AG04450 (cell line): ENCODE measurements around the gene SPRYD7. TPM values are rescaled to one million over a fixed set of nuclear protein-coding genes. Genes with fewer than 3 reads are reported as not detected.

Experiments used
- CTCF ChIA-PET: fragments of 300-600, 350-600 bp; formaldehyde crosslinking; extraction: SDS; loops from one replicate; lab custom pipeline; 2022; ENCODE audit warnings: antibody characterized with exemption, inconsistent platforms; lab: Charles Lee
- POLR2A ChIA-PET: fragments of 350-600 bp; formaldehyde crosslinking; extraction: SDS; loops from one replicate; lab custom pipeline; 2021; ENCODE audit warnings: antibody characterized with exemption, inconsistent platforms; lab: Yijun Ruan, JAX
- DNase-seq: peaks from one replicate; pipeline ENCODE4 v3.0.0-alpha.2; 2011; ENCODE audit warnings: low read depth, low spot score
- H3K27ac ChIP-seq: one replicate; pipeline ENCODE4 v1.5.1; 2012; ENCODE audit warnings: low read depth, low read length, control low read depth
- H3K27me3 ChIP-seq: one replicate; pipeline ENCODE4 v1.6.0; 2012; ENCODE audit warnings: low read length; ENCODE audit not compliant: control insufficient read depth, insufficient read depth
- H3K4me3 ChIP-seq: 2 replicates; pipeline ENCODE4 v1.5.1; 2011; ENCODE audit warnings: mild to moderate bottlenecking, low read depth, low read length, control low read depth
- H3K9me3 ChIP-seq: 2 replicates; pipeline ENCODE4 v1.5.1; 2012; ENCODE audit warnings: low read length; ENCODE audit not compliant: control insufficient read depth, insufficient read depth
- polyA minus RNA-seq: library from RNA; depleted of rRNA, polyadenylated mRNA; stranded (reverse); fragments of >200 nt; gene quantifications from 2 replicates; pipeline ENCODE4 v1.2.3, GENCODE V29; 2011; rRNA and poly(A)+ RNA removed
- polyA plus RNA-seq: library from polyadenylated mRNA; depleted of rRNA; stranded (reverse); fragments of >200 nt; gene quantifications from 2 replicates; pipeline ENCODE4 v1.2.3, GENCODE V29; 2011; rRNA removed
- TF ChIP-seq, protein P1 (sequence below): IDR thresholded peaks from 2 replicates; pipeline ENCODE4 v1.5.1; 2011; ENCODE audit warnings: low read depth, low read length, control low read depth, inconsistent platforms

The SPRYD7 gene, protein sequence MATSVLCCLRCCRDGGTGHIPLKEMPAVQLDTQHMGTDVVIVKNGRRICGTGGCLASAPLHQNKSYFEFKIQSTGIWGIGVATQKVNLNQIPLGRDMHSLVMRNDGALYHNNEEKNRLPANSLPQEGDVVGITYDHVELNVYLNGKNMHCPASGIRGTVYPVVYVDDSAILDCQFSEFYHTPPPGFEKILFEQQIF
- polyA plus RNA-seq: 6.4 and 8.0 TPM in 2 replicates
- polyA minus RNA-seq: 1.8 and 2.3 TPM in 2 replicates

DNA sequence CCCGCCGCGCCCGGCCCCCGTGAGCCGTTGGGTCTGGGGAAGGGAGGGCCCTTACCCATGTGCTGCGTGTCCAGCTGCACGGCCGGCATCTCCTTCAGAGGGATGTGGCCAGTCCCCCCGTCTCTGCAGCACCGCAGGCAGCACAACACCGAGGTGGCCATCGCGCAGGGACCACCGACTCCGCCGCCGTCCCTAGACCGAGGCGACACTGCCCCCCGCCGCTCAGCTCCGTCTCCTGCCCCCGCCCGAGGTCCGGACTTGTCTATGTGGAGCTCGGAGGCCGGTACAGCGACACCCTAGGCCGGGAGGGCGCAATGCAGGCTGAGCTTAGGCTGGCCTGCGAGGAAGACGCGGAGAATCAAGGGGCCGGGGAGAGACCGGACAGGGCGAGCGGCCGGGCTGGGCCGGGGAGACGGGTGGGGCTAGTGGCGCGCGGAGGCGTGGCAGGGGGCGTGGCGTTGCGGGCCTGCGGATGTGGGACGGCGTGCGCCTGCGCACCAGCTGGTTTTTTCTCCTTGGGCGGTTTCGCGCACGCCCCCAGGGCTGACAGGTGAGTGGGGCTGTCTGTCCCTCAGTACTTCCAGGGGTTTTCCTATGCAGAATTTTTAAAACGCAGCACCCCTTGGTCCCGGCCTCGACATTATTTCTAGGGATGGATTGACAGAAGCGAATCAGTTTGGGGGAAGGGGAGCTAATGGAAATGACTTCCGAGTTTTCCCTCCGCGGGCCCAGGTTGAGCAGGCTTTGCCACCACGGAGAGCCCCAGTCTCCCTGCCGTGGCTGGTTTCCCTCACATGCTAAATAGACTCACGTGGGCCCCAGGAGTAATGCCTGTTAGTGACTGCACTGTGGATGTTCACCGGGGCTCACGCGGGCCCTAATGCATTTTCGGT, at the start of gene SPRYD7:
Gene SPRYD7 (minus strand): TSS at position 266 of the 893 bp plus-strand sequence. CDS start 105 bp downstream, at position 161.
- peaks cover 2% of the 10 kb centered on the region; the same call in 1 of the 2 replicates for H3K9me3 ChIP-seq
- H3K27me3 ChIP-seq: no peaks in the 10 kb centered on the region
- TF ChIP-seq, protein P1, sequence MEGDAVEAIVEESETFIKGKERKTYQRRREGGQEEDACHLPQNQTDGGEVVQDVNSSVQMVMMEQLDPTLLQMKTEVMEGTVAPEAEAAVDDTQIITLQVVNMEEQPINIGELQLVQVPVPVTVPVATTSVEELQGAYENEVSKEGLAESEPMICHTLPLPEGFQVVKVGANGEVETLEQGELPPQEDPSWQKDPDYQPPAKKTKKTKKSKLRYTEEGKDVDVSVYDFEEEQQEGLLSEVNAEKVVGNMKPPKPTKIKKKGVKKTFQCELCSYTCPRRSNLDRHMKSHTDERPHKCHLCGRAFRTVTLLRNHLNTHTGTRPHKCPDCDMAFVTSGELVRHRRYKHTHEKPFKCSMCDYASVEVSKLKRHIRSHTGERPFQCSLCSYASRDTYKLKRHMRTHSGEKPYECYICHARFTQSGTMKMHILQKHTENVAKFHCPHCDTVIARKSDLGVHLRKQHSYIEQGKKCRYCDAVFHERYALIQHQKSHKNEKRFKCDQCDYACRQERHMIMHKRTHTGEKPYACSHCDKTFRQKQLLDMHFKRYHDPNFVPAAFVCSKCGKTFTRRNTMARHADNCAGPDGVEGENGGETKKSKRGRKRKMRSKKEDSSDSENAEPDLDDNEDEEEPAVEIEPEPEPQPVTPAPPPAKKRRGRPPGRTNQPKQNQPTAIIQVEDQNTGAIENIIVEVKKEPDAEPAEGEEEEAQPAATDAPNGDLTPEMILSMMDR: peak; percentile 85
- ChIA-PET CTCF (interaction anchor here (0.5 to 2.1 kb wide), 46 partner anchors 10 to 979 kb away, joined by 3 to 16 read pairs (median 4); partner anchors contain the start of genes KPNA3 and TRIM13), POLR2A (interaction anchor here (0.7 to 1.5 kb wide), 7 partner anchors 41 to 194 kb away, joined by 3 to 8 read pairs (median 4); partner anchors contain the start of genes KPNA3 and TRIM13)
- H3K27ac ChIP-seq: peak within 1 kb of the TSS; percentile 68
- H3K4me3 ChIP-seq: peak within 1 kb of the TSS; percentile 93
- peak; percentile 95 for DNase-seq

DNA sequence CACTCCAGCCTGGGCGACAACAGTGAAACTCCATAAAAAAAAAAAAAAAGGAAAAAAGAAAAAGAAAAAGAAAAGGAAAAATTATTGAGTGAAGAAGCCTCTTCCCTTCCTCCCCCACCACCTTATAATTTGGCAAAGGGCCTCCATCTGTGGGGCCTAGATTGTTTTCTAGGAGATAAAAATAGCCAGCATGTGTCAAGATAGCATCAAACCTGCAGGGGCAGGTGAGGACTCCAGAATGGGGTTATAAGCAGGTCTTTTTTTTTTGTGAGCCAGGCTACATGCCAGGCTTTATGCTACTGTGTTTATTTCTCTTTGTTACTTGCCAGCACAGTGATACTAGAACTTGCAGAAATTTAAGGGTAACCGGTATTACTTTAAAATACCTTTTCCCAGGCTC, 49.0 kb upstream of the SPRYD7 start:
- H3K27ac ChIP-seq: no peak overlapping the region
- ChIA-PET CTCF (interaction anchor here (0.7 to 2.5 kb wide), 3 partner anchors 9 to 63 kb away, joined by 5 to 13 read pairs (median 5); no protein-coding TSS in a partner anchor), POLR2A (no interaction called here)
- H3K9me3 ChIP-seq: no peaks in the 10 kb centered on the region
- DNase-seq: no peak
- no peak overlapping the region for H3K4me3 ChIP-seq
- H3K27me3 ChIP-seq: no peaks in the 10 kb centered on the region
- TF ChIP-seq, protein P1: no peak

DNA sequence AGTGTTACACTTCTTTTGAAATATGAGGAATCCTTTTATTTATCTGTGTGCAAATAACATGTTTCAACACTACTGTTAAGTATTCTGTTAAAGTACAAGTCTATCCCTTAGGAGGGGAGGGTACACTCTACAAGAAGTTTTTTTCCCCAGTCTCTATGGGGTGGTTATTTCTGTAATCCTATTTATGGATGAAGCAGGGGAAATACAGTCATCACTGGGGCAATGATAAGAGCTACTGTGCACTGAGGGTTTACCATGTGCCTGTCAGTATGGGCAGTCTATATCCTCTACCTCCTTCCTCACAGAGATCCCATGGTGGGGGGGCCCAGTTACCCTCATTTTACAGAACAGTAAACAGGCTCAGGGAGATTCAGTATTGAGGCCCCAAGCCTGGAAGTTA, 44.1 kb upstream of the SPRYD7 start:
- no peak overlapping the region for H3K27ac ChIP-seq
- TF ChIP-seq, protein P1: no peak
- H3K4me3 ChIP-seq: no peak overlapping the region
- DNase-seq: no peak
- no peaks in the 10 kb centered on the region for H3K27me3 ChIP-seq
- ChIA-PET CTCF (interaction anchor here (1.2 kb wide), 1 partner anchor 17 kb away, joined by 3 read pairs; the partner anchor contains the start of gene TRIM13), POLR2A (no interaction called here)
- no peaks in the 10 kb centered on the region for H3K9me3 ChIP-seq

DNA sequence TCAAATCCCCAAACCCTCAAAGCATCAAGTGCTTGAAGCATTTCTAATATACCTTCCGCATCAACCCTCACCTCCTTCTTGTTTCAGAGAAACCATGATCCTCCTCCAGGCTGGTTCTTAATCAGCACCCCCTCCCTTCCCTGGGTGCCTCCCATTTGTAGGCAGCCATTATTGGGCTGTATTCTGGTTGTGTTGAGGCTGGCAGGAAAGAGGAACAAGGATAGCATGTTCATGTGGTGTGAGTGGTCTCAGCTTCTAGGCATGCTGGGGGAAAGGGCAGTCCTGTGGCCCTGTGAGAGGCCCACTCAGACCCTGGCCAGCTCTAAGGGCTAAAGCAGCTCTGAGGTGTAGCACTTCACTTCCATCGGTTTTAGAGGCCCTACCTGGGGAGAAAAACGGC, 41.9 kb upstream of the SPRYD7 start:
- ChIA-PET POLR2A (interaction anchor here (0.9 kb wide), 1 partner anchor 42 kb away, joined by 3 read pairs; the partner anchor contains the start of gene SPRYD7), CTCF (interaction anchor here (0.6 to 3.5 kb wide), 14 partner anchors 19 to 1077 kb away, joined by 3 to 21 read pairs (median 4); partner anchors contain the start of genes SPRYD7 and TRIM13)
- TF ChIP-seq, protein P1: no peak
- no peak overlapping the region for H3K4me3 ChIP-seq
- no peak overlapping the region for H3K27ac ChIP-seq
- H3K9me3 ChIP-seq: no peaks in the 10 kb centered on the region
- DNase-seq: no peak
- no peaks in the 10 kb centered on the region for H3K27me3 ChIP-seq
